Lower lobe of right lung (tissue), 2 donors: Measurements from ENCODE around the gene SMO. TPM values are rescaled to one million over a fixed set of nuclear protein-coding genes. Genes with fewer than 3 reads are reported as not detected.
"Not testable (repeated sequence)": the region's sequence is repeated elsewhere in the genome, so short reads cannot be mapped to it uniquely, and the experiment has no call there.

Source experiments
- ATAC-seq, 2 donors: fragments of 200-7000 bp; cut with Tn5 transposase; one replicate each; pipeline ENCODE4 v1.9.1; 2020 to 2022; ENCODE audit warnings: mild to moderate bottlenecking in 2 of 2, moderate library complexity in 2 of 2
- DNase-seq: peaks from one replicate; pipeline ENCODE4 v3.0.0-alpha.2; 2020
- H3K27ac ChIP-seq: fragments of 200-600 bp; one replicate; pipeline ENCODE4 v1.8.0; 2022
- H3K27me3 ChIP-seq: fragments of 200-600 bp; one replicate; pipeline ENCODE4 v1.8.0; 2022; ENCODE audit warnings: low read depth
- H3K36me3 ChIP-seq: fragments of 200-600 bp; one replicate; pipeline ENCODE4 v1.8.0; 2022; ENCODE audit warnings: mild to moderate bottlenecking
- H3K4me1 ChIP-seq: fragments of 200-600 bp; one replicate; pipeline ENCODE4 v1.8.0; 2022
- H3K4me3 ChIP-seq: fragments of 200-600 bp; one replicate; pipeline ENCODE4 v1.8.0; 2022; ENCODE audit warnings: mild to moderate bottlenecking
- H3K9me3 ChIP-seq: fragments of 200-600 bp; one replicate; pipeline ENCODE4 v1.8.0; 2022
- intact Hi-C: fragments of 100-400 bp; cut with DNase I; formaldehyde crosslinking; loops from one replicate; pipeline ENCODE4 v1.11.0; 2022
- total RNA-seq: library from RNA; stranded (reverse); fragmentation: NEBNext Ultra II Directional; extraction: Animal tissue kit (Norgen Biotek cat#: 25700); gene quantifications from one replicate; pipeline ENCODE4 v1.2.1, GENCODE V29; 2021
- TF ChIP-seq, protein P1 (sequence below): fragments of 200-600 bp; IDR thresholded peaks from one replicate; pipeline ENCODE4 v1.8.0; 2022; ENCODE audit warnings: antibody characterized with exemption, mild to moderate bottlenecking
- donor health status: DM: no; HTN: yes; CAD: no; lungs with severe emphysema.

SMO gene
- total RNA-seq, 1 donor from 2014 or later, result 3.1 TPM

DNA sequence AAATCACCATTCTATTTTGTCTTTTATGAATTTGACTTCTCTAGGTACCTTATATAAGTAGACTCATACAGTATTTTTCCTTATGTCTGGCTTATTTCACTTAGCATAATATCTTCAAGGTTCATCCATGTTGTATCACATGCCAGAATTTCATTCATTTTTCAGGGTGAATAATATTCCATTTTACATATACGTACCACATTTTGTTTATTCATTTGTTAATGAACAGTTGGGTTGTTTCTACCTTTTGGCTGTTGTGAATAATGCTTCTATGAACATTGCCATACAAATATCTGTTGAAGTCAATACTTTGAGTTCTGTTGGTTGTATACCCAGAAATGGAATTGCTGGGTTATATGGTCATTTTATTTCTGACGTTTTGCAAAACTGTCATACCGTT lies 57.1 kb downstream of the SMO start:
- TF ChIP-seq, protein P1, sequence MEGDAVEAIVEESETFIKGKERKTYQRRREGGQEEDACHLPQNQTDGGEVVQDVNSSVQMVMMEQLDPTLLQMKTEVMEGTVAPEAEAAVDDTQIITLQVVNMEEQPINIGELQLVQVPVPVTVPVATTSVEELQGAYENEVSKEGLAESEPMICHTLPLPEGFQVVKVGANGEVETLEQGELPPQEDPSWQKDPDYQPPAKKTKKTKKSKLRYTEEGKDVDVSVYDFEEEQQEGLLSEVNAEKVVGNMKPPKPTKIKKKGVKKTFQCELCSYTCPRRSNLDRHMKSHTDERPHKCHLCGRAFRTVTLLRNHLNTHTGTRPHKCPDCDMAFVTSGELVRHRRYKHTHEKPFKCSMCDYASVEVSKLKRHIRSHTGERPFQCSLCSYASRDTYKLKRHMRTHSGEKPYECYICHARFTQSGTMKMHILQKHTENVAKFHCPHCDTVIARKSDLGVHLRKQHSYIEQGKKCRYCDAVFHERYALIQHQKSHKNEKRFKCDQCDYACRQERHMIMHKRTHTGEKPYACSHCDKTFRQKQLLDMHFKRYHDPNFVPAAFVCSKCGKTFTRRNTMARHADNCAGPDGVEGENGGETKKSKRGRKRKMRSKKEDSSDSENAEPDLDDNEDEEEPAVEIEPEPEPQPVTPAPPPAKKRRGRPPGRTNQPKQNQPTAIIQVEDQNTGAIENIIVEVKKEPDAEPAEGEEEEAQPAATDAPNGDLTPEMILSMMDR, result no peak

DNA sequence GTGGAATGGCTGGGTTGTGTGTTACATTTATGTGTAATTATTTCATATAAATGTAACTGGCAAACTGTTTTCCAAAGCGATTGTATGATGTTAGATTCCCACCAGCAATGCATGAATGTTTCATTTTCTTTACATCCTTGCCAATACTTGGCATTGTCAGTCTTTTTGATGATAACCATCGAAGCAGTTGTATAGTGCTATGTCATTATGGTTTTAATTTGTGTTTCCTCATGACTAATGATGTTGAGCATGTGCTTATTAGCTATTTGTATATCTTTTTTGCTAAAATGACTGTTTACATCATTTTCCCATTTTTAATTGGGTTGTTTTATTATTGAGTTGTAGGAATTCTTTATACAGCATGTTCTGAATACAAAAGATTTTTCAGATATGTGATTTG lies 58.7 kb downstream of the SMO start:
- intact Hi-C loops, result no loop called here
- Histone ChIP-seq H3K9me3 (no peaks in the 10 kb centered on the region), H3K4me3 (no peak overlapping the region), H3K27ac (no peak overlapping the region), H3K36me3 (no peaks in the 10 kb centered on the region), H3K27me3 (no peaks in the 10 kb centered on the region), H3K4me1 (no peaks in the 10 kb centered on the region)
- ATAC-seq (no peak), DNase-seq (no peak)
- TF ChIP-seq, protein P1, result no peak

More for the DNA sequence above, 57.1 kb downstream of the SMO start:
- H3K36me3 ChIP-seq, result no peaks in the 10 kb centered on the region
- H3K4me1 ChIP-seq, result no peaks in the 10 kb centered on the region
- no peak overlapping the region for H3K4me3 ChIP-seq
- no peaks in the 10 kb centered on the region for H3K9me3 ChIP-seq
- no peak overlapping the region for H3K27ac ChIP-seq
- DNase-seq, result no peak
- ATAC-seq, result no peak
- H3K27me3 ChIP-seq, result no peaks in the 10 kb centered on the region
- intact Hi-C loops, result no loop called here

DNA sequence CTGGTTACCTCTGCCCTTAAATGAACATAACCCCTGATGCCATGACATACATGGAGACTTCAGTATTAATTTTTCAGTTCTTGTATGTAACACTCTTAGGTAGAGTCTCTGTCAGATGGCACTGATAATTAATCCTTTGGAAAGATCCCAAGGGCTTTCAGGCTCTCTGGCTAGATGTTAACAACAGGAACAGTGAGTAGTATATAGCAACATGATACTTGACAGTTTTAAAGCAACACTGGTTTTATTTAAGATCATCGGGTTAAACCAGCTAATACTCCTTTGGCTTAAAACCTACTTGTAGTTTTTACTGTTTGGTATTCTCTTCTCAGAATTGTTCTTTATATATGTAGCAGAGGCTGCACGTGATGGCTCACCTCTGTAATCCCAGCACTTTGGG lies 63.7 kb downstream of the SMO start:
- no peak overlapping the region for H3K27ac ChIP-seq
- intact Hi-C loops, result no loop called here
- TF ChIP-seq, protein P1, result no peak
- no peak overlapping the region for H3K4me3 ChIP-seq
- H3K36me3 ChIP-seq, result no peaks in the 10 kb centered on the region
- no peaks in the 10 kb centered on the region for H3K4me1 ChIP-seq
- ATAC-seq (no peak), DNase-seq (no peak)
- H3K9me3 ChIP-seq, result no peaks in the 10 kb centered on the region
- no peaks in the 10 kb centered on the region for H3K27me3 ChIP-seq

DNA sequence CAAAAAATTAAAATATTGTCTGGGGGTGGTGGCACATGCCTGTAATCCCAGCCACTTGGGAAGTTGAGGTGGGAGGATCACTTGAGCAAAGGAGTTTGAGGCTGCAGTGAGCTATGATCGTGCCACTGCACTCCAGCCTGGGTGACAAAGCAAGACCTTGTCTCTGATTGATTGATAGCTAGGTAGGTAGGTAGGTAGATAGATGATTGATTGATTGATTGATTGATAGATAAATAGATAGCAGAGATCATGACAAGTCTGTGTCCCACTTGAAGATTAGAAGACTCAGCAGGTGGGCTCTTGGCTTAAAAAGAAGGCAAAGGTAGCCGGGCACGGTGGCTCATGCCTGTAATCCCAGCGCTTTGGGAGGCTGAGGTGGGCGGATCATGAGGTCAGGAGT lies 64.2 kb downstream of the SMO start:
- H3K4me1 ChIP-seq, ATAC-seq, H3K27me3 ChIP-seq, H3K36me3 ChIP-seq, H3K4me3 ChIP-seq, intact Hi-C loops, H3K27ac ChIP-seq, DNase-seq, H3K9me3 ChIP-seq: not testable (repeated sequence)

DNA sequence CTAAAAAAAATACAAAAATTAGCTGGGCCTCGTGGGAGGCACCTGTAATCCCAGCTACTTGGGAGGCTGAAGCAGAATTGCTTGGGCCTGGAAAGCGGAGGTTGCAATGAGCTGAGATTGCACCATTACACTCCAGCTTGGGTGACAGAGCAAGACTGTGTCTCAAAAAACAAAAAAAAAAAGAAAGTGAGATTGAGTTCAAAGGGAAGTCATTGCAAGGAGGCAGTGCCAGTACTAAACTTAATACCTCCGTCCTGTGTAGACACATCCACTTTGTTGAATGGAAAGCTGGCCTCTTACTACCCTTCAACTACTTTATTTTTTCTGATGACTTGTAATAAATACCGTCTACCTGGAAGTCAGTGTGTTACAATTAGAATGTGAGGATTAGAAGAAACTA lies 67.4 kb downstream of the SMO start:
- intact Hi-C loops, result no loop called here
- H3K9me3 ChIP-seq, result no peaks in the 10 kb centered on the region
- H3K36me3 ChIP-seq, result no peaks in the 10 kb centered on the region
- no peaks in the 10 kb centered on the region for H3K27me3 ChIP-seq
- H3K4me1 ChIP-seq, result peaks cover 8% of the 10 kb centered on the region
- H3K27ac ChIP-seq, result no peak overlapping the region
- TF ChIP-seq, protein P1, result no peak
- H3K4me3 ChIP-seq, result no peak overlapping the region
- no peak for ATAC-seq
- DNase-seq, result no peak

DNA sequence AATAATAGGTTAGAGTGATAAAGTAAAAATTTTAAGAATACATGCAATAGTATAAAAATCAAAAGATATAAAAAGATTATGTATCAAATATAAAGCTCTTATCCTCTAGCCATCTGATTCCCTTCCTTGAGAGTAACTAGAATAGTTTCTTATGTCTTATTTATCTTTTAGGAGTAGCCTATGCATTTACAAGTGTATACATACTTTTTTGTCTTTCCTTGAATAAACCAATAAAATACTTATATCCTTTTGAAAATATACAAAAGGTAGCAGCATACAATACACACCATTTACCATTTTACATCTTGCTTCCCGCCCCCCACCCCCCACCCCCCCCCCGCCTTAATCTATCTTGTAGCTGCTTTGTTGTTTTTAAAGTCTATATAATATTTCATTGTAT lies 67.8 kb downstream of the SMO start:
- Histone ChIP-seq H3K36me3 (no peaks in the 10 kb centered on the region), H3K9me3 (no peaks in the 10 kb centered on the region), H3K27ac (no peak overlapping the region), H3K4me1 (peaks cover 8% of the 10 kb centered on the region), H3K27me3 (no peaks in the 10 kb centered on the region), H3K4me3 (no peak overlapping the region)
- TF ChIP-seq, protein P1, result no peak
- DNase-seq (no peak), ATAC-seq (no peak)
- intact Hi-C loops, result no loop called here
